ACC112 (cell line): ENCODE measurements around the gene SLC12A3.

Experiments used
- H2AFZ ChIP-seq: fragments of 200-600 bp; sonication (generic); one replicate; pipeline ENCODE4 v1.6.0; 2017; ENCODE audit warnings: antibody characterized with exemption, low read length; ENCODE audit not compliant: unreplicated experiment
- H3K27ac ChIP-seq: fragments of 200-600 bp; sonication (generic); 2 replicates; pipeline ENCODE4 v1.5.1; 2014; ENCODE audit warnings: low read depth, mild to moderate bottlenecking, antibody characterized with exemption, low read length, moderate library complexity
- H3K27me3 ChIP-seq: fragments of 200-600 bp; sonication (generic); 2 replicates; pipeline ENCODE4 v1.6.1; 2014; ENCODE audit warnings: mild to moderate bottlenecking, antibody characterized with exemption, low read length, moderate library complexity, mixed read lengths; ENCODE audit not compliant: insufficient read depth
- H3K36me3 ChIP-seq: fragments of 200-600 bp; sonication (generic); 2 replicates; pipeline ENCODE4 v1.6.1; 2016; ENCODE audit warnings: mild to moderate bottlenecking, antibody characterized with exemption, low read length, moderate library complexity, mixed read lengths; ENCODE audit not compliant: insufficient read depth
- H3K4me1 ChIP-seq: fragments of 200-600 bp; sonication (generic); one replicate; pipeline ENCODE4 v1.6.1; 2016; ENCODE audit warnings: low read length, mixed read lengths; ENCODE audit not compliant: insufficient read depth, unreplicated experiment, control insufficient read depth
- H3K4me3 ChIP-seq: fragments of 200-600 bp; sonication (generic); 2 replicates; pipeline ENCODE4 v1.5.1; 2014; ENCODE audit warnings: mild to moderate bottlenecking, low read depth, low read length
- H3K79me2 ChIP-seq: fragments of 200-600 bp; sonication (generic); one replicate; pipeline ENCODE4 v1.6.0; 2016; ENCODE audit warnings: low read length; ENCODE audit not compliant: control insufficient read depth, unreplicated experiment, insufficient read depth

The SLC12A3 gene

GRCh38 chr16:56945847-56946527 is 81.0 kb downstream of the SLC12A3 start:
- H3K27me3 ChIP-seq: no peaks in the 10 kb centered on the region
- H3K79me2 ChIP-seq: no peaks in the 10 kb centered on the region
- H3K36me3 ChIP-seq: peaks cover 30% of the 10 kb centered on the region
- H3K4me3 ChIP-seq: no peak overlapping the region
- no peak overlapping the region for H3K27ac ChIP-seq
- H3K4me1 ChIP-seq: no peaks in the 10 kb centered on the region
- H2AFZ ChIP-seq: no peak overlapping the region

- peaks cover 22% of the 10 kb centered on the region for H3K36me3 ChIP-seq
- H3K27me3 ChIP-seq: no peaks in the 10 kb centered on the region
- H3K27ac ChIP-seq: no peak overlapping the region
- H2AFZ ChIP-seq: no peak overlapping the region
- H3K4me3 ChIP-seq: no peak overlapping the region
- no peaks in the 10 kb centered on the region for H3K4me1 ChIP-seq
- H3K79me2 ChIP-seq: no peaks in the 10 kb centered on the region
These were observed 82.0 kb downstream of the SLC12A3 start for GRCh38 chr16:56946767-56947603.

GRCh38 chr16:56947604-56947995 is 82.6 kb downstream of the SLC12A3 start:
- Histone ChIP-seq H3K4me1 (no peaks in the 10 kb centered on the region), H2AFZ (no peak overlapping the region), H3K27me3 (no peaks in the 10 kb centered on the region), H3K4me3 (no peak overlapping the region), H3K79me2 (no peaks in the 10 kb centered on the region), H3K36me3 (peaks cover 19% of the 10 kb centered on the region), H3K27ac (no peak overlapping the region)

DNA sequence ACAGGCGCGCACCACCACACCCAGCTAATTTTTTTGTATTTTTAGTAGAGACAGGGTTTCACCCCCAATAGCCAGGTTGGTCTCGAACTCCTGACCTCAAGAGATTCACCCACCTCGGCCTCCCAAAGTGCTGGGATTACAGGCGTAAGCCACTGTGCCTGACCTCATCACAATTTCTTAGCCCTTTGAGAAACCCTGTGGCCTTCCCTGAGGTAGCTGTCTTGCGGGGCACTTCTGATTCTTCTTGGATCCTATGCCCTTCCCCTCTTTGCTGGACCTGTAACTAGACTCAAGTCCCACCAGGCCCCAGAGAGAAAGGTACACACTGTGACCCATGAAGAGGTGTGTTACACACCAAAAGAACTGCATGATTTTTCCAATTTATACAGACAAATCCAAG is 83.2 kb downstream of the SLC12A3 start:
- H2AFZ ChIP-seq: no peak overlapping the region
- no peak overlapping the region for H3K27ac ChIP-seq
- H3K4me1 ChIP-seq: no peaks in the 10 kb centered on the region
- H3K27me3 ChIP-seq: no peaks in the 10 kb centered on the region
- peaks cover 16% of the 10 kb centered on the region for H3K36me3 ChIP-seq
- H3K79me2 ChIP-seq: no peaks in the 10 kb centered on the region
- H3K4me3 ChIP-seq: no peak overlapping the region

- H3K79me2 ChIP-seq: no peaks in the 10 kb centered on the region
These were observed 85.0 kb downstream of the SLC12A3 start for GRCh38 chr16:56950051-56950450.

DNA sequence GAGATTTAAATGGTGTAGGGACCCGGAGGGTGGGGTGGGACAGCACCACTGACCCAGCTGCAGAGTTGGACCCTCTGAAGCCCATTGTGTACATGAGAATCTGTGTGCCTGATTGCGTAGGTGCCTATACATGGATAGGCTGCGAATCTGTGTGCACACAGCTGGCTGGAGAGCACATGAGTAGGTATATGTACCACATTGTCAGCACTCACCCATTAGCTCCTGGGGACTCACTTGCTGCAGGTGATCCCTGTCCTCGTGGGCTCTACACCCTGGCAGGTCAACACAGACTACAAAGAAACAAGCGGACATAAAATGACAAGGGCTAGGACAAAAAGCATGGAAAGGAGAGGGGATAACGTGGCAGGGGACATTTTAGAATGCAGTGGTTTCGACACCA is 85.4 kb downstream of the SLC12A3 start:
- H3K4me3 ChIP-seq: no peak overlapping the region
- no peaks in the 10 kb centered on the region for H3K36me3 ChIP-seq
- H3K4me1 ChIP-seq: no peaks in the 10 kb centered on the region
- H3K27me3 ChIP-seq: no peaks in the 10 kb centered on the region
- no peaks in the 10 kb centered on the region for H3K79me2 ChIP-seq
- H3K27ac ChIP-seq: no peak overlapping the region
- no peak overlapping the region for H2AFZ ChIP-seq

More at GRCh38 chr16:56950051-56950450, 85.0 kb downstream of the SLC12A3 start:
- no peaks in the 10 kb centered on the region for H3K27me3 ChIP-seq
- H3K36me3 ChIP-seq: peaks cover 2% of the 10 kb centered on the region; the same call in 1 of the 2 replicates
- no peak overlapping the region for H3K27ac ChIP-seq
- no peak overlapping the region for H2AFZ ChIP-seq
- no peaks in the 10 kb centered on the region for H3K4me1 ChIP-seq
- no peak overlapping the region for H3K4me3 ChIP-seq

- Histone ChIP-seq H3K4me1 (no peaks in the 10 kb centered on the region), H2AFZ (no peak overlapping the region), H3K36me3 (no peaks in the 10 kb centered on the region), H3K27me3 (no peaks in the 10 kb centered on the region), H3K4me3 (no peak overlapping the region), H3K27ac (no peak overlapping the region), H3K79me2 (no peaks in the 10 kb centered on the region)
These were observed 86.1 kb downstream of the SLC12A3 start for GRCh38 chr16:56950881-56951771.

DNA sequence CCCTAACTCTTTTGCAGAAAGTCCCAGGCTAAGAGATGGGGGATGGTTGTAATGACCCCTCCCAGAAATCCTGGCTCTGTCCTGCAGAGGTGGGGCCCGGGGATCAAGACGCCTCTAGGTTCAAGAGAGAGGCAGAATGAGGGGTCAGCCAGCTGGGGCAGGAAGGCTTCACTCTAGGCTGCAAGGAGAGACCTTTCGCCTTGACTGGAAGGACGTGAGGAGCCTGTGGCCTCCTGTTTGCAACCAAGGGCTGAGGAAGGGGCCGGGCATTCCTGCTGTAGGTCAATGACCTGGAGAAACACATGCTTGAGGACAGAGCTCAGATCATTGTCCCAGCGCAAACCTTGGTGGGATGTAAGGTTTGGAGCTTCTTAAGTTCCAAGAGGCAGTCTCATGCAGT is 88.0 kb downstream of the SLC12A3 start:
- Histone ChIP-seq H3K4me3 (no peak overlapping the region), H3K79me2 (no peaks in the 10 kb centered on the region), H3K36me3 (no peaks in the 10 kb centered on the region), H3K27me3 (no peaks in the 10 kb centered on the region), H3K4me1 (no peaks in the 10 kb centered on the region), H3K27ac (no peak overlapping the region), H2AFZ (no peak overlapping the region)

DNA sequence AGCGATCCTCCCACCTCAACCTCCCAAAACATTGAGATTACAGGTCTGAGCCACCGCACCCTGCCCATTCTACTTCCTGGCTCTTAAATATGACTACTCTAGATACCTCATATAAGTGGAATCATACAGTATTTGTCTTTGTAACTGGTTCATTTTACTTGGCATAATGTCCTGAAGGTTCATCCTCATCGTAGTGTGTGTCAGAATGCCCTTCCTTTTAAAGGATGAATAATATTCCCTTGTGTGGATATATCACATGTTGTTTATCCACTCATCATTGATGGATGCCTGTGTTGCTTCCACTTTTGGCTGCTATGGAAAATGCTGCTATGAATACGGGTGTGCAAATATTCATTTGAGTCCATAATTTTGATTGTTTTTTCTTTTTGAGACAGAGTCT is 91.1 kb downstream of the SLC12A3 start:
- no peak overlapping the region for H2AFZ ChIP-seq
- no peaks in the 10 kb centered on the region for H3K79me2 ChIP-seq
- H3K27me3 ChIP-seq: no peaks in the 10 kb centered on the region
- no peaks in the 10 kb centered on the region for H3K36me3 ChIP-seq
- peaks cover 4% of the 10 kb centered on the region for H3K4me1 ChIP-seq
- no peak overlapping the region for H3K4me3 ChIP-seq
- H3K27ac ChIP-seq: no peak overlapping the region

DNA sequence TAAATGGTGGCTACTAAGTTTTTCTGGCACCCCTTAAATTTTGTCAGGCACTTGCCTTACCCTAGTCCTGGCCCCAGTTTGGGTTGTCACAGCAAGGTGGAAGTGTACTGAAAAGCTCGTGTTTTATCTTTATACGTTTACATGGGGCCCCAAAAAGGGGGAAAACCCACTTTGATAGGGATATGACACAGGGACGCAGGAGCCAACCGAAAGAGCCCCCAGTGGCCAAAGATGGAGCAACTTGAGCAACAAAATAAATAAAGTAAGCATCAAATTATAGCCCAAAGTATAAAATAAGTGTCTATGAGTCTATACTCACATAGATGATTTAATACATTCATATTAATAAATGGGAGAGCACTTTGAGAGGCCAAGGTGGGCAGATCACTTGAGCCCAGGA is 91.7 kb downstream of the SLC12A3 start:
- Histone ChIP-seq H3K36me3 (no peaks in the 10 kb centered on the region), H3K4me3 (no peak overlapping the region), H3K27ac (no peak overlapping the region), H2AFZ (no peak overlapping the region), H3K79me2 (no peaks in the 10 kb centered on the region), H3K4me1 (peaks cover 11% of the 10 kb centered on the region), H3K27me3 (no peaks in the 10 kb centered on the region)
